HPDE6-E6E7 (cell line): ENCODE data around the gene CDIPT.
"Not testable (repeated sequence)": the region's sequence is repeated elsewhere in the genome, so short reads cannot be mapped to it uniquely, and the experiment has no call there.

Source experiments
- DNase-seq: peaks from one replicate; pipeline ENCODE4 v3.0.0; 2011; ENCODE audit warnings: missing footprints; ENCODE audit errors: extremely low spot score

CDIPT gene

DNA sequence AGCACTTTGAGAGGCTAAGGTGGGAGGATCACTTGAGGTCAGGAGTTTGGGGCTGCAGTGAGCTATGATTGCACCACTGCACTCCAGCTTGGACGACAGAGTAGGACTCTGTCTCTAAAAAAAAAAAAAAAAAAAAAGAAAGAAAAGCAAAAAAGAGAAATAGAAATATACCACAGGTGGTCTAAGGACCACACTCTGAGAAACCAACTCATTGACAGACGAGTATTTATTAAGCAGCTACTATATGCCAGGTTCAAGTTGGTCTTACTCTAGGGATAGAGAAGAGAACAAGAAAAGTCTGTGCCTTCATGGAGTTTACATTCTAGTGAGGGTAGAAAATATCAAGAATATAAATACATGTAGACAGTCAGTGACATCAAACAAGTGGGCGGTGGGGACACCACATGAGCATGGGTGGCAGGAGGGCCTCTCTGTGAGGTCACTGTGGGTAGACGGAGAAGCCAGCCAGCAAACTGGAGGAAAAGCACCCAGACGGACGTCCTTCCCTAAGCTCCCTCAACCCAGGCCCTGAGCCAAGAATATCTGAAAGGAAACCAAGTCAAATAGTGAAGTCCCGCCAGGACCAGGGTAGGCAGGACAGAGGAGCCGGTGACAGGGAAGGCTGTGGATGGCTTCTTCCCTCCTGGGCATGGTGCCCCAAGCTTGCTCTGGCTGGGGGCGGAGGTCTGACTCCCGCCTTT lies 4.7 kb downstream of the CDIPT start:
- no peak for DNase-seq

DNA sequence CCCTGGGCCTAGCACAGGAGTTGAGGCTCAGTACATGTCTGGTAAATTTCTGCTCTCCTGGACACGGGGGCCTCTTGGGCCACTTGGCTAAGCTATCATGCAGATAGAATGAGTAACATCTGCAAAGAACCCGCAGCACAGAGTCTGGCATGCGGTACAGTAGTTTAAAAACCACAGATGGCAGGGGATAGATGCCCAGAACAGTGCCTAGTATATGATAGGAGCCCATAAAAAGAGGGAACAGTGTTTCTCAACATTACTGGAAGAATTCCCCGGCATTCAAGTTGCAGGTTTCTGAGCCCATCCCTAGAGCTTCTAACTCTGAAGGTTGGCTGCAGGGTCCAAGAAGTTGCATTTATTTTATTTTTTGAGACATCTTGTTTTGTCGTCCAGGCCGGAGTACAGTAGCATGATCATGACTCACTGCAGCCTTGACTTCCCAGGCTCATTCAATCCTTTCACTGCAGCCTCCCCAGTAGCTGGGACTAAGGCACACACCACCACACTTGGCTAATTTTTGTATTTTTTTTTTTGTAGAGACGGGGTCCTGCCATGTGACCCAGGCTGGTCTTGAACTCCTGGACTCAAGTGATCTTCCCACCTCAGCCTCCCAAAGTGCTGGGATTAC lies 5.8 kb downstream of the CDIPT start:
- no peak for DNase-seq

DNA sequence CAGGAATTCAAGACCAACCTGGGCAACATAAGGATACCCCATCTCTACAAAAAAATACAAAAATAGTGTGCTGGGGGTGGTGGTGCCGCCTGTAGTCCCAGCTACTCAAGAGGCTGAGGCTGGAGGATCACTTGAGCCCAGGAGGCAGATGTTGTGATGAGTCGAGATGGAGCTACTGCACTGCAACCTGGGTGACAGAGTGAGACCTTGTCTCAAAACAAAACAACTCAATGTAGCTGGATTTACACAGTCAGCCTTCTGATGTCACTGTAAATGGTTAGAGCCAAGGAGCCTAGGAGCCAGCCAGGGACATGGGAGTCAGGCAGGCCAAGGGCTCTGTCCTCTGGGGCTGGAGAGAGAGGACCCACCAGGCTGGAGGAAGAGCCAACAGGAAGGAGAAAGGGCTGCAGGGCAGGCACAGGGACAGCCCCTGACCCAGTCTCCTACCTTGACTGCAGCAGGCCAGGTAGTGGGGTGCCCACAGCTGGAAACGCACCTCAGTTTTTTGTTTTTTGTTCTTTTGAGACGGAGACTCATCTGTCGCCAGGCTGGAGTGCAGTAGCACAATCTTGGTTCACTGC lies 8.4 kb downstream of the CDIPT start:
- no peak for DNase-seq

DNA sequence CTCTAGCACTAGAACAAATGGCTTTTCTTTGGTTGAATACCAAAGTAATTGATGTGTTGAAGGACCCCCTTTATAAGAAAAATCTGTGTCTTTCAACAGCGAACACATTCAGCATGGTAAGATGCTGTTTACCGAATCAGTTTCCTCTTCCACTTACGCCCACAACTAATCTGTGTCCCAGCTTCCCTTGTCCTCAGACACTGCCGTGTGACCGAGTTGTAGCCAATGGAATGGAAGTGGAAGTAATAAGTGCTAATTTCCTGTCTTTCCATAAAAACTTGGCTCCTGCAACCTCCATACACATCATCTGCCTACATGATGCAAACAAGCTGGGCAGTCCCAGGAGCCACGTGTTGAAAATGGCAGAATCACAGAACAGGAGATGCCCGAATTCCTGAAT lies 10.4 kb downstream of the CDIPT start:
- DNase-seq = no peak

DNA sequence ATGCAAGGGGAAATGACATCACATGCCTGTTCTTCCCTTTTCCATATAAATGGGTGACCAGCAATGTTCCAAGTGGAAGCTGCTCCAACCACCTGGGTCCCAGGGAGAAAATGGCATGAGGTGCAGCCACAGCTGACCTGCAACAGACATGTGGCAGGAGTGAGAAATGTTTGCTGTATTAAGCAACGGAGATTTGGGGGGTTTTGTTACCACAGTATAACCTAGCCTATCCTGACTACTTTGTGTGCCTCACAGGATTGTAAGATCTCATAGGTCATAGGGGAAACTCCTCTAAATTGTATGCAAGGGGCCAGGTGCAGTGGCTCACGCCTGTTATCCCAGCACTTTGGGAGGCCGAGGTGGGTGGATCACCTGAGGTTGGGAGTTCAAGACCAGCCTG lies 12.0 kb downstream of the CDIPT start:
- DNase-seq = no peak

DNA sequence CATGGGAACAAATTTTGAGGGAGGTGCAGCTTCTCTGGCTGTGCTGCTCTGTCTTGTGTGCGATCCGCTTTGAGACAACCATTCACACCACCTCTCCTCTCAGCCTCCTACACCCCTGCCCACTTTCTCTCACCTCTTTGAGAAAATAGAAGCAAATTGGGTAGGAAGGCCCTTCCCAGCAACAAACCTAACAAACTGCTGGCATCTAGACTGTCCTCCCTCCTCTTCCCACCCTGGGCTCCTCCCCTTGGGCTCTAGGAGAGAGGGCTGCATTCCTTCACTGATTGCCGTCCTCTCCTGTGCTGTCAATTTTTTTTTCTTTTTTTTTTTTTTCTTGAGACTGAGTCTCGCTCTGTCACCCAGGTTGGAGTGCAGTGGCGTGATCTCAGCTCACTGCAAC lies 13.5 kb downstream of the CDIPT start:
- DNase-seq = no peak

DNA sequence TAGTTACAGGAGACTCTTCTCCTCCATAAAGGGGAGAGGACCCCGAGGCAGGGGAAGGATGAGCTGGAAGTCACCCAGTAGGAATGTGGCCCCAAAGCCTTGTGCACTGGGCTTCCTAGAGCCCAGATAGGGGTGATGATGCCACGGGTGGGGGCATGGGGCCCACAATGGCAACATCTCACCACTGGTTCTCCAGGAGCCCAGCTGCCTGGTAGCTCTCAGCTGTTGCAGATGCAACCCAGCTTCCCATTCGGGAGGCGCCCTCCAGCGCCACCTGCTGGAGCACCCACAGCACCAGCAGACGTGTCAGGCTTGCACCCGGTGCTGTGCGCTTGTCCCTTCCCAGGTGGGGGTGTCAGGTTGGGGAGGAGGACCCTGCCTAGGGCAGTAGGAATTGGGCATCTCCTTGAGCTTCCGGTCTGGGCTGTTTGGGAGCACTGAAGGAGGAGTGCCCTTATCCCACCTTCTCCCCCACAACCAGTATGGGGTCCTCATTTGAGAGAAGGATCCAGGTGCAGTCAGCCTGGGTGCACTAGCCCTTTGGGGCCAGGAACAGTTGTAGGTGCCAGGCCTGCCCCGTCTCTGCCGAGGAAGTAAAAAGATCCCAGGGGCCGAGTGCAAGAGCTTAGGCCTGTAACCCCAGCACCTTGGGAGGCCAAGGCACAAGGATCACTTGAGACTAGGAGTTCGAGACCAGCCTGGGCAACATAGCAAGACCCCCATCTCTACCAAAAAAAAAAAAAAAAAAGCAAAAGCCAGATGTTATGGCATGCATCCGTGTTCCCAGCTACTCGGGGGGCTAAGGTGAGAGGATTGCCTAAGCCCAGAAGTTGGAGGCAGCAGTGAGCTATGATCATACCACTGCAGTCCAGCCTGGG lies 14.4 kb downstream of the CDIPT start:
- DNase-seq = peak; percentile 54

DNA sequence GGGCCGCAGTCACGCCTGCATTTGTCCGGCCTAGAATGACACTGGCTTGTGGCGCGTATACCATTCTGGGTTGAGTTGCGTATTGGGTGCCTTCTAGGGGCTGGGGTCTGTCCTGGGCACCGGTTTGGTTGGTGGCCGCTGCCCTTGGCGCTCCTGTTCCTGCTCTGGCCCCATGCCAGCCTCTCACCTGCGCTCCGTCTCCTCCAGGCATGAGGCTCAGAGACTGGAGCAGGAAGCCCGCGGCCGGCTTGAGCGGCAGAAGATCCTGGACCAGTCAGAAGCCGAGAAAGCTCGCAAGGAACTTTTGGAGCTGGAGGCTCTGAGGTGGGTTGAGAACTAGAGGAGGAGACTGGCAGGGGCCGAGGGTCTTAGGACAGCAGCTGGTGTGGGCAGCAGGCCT lies 17.4 kb downstream of the CDIPT start:
- DNase-seq = no peak

DNA sequence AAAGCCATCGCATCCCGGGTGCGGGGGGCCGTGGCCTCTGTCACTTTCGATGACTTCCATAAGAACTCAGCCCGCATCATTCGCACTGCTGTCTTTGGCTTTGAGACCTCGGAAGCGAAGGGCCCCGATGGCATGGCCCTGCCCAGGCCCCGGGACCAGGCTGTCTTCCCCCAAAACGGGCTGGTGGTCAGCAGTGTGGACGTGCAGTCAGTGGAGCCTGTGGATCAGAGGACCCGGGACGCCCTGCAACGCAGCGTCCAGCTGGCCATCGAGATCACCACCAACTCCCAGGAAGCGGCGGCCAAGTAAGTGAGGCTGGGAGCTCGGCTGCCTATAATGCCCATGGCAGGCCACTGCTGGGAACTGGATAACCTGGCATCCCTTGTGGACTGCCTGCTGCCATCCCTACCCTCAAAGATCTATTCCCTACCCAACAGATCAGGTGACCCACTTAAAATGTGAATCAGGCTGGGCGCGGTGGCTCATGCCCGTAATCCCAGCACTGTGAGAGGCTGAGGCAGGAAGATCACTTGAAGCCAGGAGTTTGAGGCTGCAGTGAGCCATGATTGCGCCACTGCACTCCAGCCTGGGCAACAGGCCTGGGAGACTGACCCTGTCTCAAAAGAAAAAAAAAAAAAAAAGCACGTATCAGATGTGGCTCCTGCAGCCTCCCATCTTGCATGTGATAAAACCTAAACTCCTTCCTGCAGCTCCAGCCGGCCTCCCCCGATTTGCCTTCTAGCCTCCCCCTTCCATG lies 18.3 kb downstream of the CDIPT start:
- DNase-seq = no peak

DNA sequence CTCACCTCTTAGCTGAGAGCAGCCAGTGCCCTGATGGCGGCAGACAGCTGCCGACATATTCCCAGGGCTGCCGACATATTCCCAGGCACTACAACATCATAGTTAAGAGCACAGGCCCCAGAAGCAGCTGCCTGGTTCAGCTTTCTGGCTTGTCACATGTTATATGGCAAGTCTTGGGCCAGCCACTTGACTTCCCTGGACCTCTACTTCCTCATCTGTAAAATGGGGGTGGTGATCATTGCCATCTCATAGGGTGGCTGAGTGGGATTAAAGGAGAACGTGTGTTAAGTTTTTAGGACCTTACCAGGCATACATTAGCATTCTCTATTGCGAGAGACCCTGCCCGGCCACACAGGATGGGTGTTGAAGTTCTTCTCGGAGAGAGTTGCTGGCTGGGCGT lies 19.1 kb downstream of the CDIPT start:
- DNase-seq = no peak

DNA sequence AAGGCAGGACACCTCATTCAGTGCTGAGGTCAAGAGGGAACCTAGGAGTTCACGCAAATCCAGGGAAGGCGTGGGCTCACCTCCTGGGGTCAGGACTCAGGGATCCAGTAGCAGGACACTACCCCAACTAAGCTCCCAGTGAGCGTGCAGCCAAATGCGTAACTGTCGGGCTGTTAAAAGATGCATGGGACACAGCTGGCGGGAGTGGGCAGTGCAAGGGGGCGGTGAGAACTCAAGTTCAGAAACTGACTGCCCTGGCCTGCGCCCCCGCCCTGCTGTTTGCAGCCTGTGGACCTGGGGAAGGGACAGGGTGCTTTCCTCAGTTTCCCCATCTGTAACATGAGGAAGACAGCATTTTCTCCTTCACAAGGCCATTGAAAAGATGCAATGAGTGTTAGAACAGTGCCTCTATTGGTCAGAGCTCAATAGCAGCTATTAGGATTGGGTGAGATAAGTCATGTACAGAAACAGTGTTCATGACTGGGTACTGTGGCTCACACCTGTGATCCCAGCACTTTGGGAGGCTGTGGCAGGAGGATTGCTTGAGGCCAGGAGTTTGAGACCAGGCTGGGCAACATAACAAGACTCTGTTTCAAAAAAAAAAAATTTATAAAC lies 20.2 kb downstream of the CDIPT start:
- no peak for DNase-seq

DNA sequence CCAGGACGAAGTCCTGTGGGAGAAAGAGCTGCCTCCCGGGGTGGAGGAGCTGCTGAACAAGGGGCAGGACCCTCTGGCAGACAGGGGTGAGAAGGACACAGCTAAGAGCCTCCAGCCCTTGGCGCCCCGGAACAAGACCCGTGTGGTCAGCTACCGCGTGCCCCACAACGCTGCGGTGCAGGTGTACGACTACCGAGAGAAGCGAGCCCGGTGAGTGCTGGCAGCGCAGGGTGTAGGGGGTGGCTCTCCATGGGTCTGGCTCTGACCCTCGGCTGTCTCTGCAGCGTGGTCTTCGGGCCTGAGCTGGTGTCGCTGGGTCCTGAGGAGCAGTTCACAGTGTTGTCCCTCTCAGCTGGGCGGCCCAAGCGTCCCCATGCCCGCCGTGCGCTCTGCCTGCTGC lies 21.4 kb downstream of the CDIPT start:
- no peak for DNase-seq

DNA sequence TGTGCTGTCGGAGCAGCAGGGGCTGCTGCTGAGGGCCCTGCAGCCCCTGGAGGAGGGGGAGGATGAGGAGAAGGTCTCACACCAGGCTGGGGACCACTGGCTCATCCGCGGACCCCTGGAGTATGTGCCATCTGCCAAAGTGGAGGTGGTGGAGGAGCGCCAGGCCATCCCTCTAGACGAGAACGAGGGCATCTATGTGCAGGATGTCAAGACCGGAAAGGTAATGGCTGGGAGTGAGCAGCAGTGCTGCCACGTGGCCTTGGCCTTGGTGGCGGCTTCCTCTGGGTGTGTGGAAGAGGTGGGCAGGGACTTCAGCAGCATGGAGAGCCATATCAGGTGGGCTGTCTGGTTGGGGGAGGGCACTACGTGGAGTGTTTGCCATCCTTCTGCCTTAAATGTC lies 22.8 kb downstream of the CDIPT start:
- no peak for DNase-seq

DNA sequence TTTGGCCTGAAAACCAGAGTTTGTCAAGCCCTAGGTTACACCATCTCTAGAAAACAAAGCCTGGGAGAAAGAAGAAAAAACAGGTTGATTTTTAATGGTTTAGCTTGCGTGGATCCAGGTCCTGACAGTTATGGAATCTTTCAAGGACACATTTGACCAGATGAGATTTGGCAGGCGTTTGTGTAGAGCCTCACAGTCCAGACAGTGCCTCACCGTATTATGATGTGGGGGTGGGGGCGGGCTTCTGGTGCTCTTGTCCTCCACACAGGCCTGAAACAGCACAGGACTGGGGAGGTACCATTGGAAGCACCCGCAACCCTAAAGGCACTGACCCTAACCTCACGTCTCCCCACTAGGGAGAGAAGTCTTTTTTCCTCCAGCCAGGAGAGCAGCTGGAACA lies 23.2 kb downstream of the CDIPT start:
- no peak for DNase-seq

DNA sequence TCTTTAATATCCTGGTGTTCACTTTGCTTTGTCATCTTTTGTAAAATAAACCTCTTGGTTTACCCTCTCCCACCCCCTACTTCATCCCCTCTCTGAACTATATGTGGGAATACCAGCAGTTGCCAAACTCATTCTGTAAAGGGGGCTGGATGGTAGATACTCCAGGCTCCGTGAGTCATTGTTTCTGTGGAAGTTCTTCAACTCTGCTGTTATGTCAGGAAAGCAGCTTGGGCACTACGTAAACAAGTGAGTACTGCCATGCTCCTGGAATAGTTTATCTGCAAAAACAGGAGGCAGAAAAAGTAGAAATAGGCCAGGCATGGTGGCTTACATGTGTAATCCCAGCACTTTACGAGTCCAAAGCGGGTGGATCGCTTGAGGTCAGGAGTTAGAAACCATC lies 25.2 kb downstream of the CDIPT start:
- DNase-seq = no peak

DNA sequence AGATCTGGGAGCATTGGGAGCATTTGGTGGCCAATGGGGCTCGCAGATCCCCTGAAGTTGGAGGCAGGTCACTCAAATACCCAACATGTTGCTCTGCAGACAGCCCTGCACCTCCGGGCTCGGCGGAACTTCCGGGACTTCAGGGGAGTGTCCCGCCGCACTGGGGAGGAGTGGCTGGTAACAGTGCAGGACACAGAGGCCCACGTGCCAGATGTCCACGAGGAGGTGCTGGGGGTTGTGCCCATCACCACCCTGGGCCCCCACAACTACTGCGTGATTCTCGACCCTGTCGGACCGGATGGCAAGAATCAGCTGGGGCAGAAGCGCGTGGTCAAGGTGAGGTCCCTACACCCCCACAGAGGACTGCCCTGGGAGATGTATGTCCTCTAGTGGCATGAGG lies 26.4 kb downstream of the CDIPT start:
- DNase-seq = no peak

DNA sequence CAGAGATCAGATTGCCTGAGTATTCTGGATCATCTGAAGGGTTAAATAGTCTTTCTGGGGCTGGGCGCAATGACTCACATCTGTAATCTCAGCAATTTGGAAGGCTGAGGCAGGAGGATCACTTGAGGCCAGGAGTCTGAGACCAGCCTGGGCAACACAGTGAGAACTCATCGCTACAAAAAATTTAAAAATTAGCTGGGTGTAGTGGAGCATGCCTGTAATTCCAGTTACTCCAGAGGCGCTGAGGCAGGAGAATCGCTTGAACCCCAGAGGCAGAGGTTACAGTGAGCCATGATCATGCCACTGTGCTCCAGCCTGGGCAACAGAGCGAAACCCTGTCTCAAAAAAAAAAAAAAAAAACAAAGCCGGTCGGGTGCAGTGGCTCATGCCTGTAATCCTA lies 27.1 kb downstream of the CDIPT start:
- no peak for DNase-seq

DNA sequence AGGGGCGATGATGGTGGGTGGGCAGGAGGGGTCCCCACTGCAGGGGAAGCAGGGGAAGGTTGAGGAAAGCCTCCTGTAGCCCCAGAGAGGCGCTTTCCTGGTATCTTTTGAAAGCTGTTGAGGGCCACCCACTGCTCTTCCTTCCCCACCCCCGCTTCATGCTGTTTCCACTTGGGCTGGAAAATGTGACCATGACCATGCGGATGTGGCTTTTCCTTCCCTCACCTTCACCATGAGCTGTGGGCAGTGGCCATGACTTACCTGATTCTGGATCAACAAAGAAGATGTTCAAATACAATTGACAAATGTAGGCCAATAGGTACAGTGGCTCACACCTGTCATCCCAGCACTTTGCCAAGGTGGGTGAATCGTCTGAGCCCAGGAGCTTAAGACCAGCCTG lies 28.9 kb downstream of the CDIPT start:
- no peak for DNase-seq

DNA sequence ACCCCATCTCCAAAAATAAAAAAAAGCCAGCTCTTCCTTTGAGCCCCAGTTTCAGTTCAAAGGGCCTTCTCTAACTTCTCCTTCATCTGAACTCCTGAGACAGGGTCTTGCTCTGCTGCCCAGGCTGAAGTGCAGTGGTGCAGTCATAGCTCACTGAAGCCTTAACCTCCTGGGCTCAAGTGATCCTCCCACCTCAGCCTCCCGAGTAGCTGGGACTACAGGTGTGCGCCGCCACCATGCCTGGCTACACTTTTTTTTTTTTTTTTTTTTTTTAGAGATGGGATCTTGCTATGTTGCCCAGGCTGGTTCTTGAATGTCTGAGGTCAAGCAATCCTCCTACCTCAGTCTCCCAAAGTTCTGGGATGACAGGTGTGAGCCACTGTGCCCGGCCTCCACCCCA lies 29.8 kb downstream of the CDIPT start:
- DNase-seq = not testable (repeated sequence)

DNA sequence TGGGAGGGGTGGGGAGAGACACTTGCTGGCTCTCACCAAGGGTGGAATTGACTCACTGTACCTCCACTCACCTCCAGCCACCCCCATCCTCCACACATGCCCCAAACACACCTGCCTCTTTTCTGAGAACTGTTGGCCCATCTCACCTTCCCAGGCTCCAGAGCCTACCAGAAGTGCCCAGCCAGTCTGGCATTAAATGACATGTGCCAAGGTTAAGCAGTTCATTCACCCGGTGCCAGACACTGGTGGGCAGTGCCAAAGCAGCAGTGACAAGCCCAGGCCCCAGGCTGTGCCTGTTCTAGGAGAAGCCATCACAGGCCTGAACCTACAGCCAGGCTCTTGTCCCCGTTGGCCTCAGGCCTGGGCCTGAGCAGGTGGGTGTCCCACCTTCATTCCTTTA lies 31.5 kb downstream of the CDIPT start:
- no peak for DNase-seq

DNA sequence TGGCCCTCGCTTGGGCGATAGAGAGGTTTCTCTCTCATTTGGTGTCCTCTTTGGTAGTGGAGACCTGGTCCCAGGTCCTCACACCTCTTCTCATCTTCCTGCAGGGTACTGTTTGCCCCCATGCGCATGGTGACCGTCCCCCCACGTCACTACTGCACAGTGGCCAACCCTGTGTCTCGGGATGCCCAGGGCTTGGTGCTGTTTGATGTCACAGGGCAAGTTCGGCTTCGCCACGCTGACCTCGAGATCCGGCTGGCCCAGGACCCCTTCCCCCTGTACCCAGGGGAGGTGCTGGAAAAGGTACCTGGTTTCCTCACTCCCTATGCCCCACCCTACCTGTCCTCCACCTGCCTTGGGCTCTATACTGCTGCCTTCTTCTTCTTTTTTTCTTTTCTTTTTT lies 32.3 kb downstream of the CDIPT start:
- DNase-seq = no peak

DNA sequence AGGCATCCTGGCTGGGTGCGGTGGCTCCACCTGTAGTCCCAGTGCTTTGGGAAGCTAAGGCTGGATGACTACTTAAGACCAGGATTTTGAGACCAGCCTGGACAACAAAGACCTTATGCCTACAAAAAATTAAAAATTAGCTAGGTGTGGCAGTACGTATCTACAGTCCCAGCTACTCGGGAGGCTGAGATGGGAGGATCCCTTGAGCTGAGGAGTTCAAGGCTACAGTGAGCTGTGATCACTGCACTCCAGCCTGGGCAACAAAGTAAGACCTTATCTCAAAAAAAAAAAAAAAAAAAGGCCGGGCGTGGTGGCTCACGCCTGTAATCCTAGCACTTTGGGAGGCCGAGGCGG lies 36.7 kb downstream of the CDIPT start:
- DNase-seq = no peak
